Neural progenitor cell (in vitro differentiated cells): ENCODE results near the gene RAB23. TPM values are rescaled to one million over a fixed set of nuclear protein-coding genes. Genes with fewer than 3 reads are reported as not detected.

Experiments
- DNase-seq: peaks from one replicate; pipeline ENCODE4 v3.0.0-alpha.2; 2016; ENCODE audit warnings: low spot score
- H2AFZ ChIP-seq: fragments of 200-600 bp; sonication (generic); replicated peaks from 2 replicates; pipeline ENCODE4 v1.6.1; 2016; ENCODE audit warnings: antibody characterized with exemption
- H3F3A ChIP-seq: fragments of 200-600 bp; sonication (generic); 2 replicates; pipeline ENCODE4 v1.6.1; 2016; ENCODE audit warnings: antibody characterized with exemption, low read depth
- H3K27ac ChIP-seq: fragments of 200-600 bp; sonication (generic); 2 replicates; pipeline ENCODE4 v1.5.1; 2016; ENCODE audit warnings: mild to moderate bottlenecking
- H3K27me3 ChIP-seq: fragments of 200-600 bp; sonication (generic); 2 replicates; pipeline ENCODE4 v1.6.1; 2016; ENCODE audit warnings: mild to moderate bottlenecking, moderate library complexity
- H3K36me3 ChIP-seq: fragments of 200-600 bp; sonication (generic); 2 replicates; pipeline ENCODE4 v1.5.1; 2016
- H3K4me1 ChIP-seq: fragments of 200-600 bp; sonication (generic); 2 replicates; pipeline ENCODE4 v1.6.1; 2016; ENCODE audit warnings: mixed run types
- H3K4me2 ChIP-seq: fragments of 200-600 bp; sonication (generic); 2 replicates; pipeline ENCODE4 v1.6.1; 2016
- H3K4me3 ChIP-seq: fragments of 200-600 bp; sonication (generic); 2 replicates; pipeline ENCODE4 v1.5.1; 2016
- H3K79me2 ChIP-seq: fragments of 200-600 bp; sonication (generic); 2 replicates; pipeline ENCODE4 v1.6.1; 2016; ENCODE audit warnings: low read depth
- H3K9ac ChIP-seq: fragments of 200-600 bp; sonication (generic); 2 replicates; pipeline ENCODE4 v1.6.1; 2016
- H3K9me3 ChIP-seq: fragments of 200-600 bp; sonication (generic); 2 replicates; pipeline ENCODE4 v1.5.1; 2016; ENCODE audit warnings: low read depth
- H4K20me1 ChIP-seq: fragments of 200-600 bp; sonication (generic); 2 replicates; pipeline ENCODE4 v1.6.1; 2016; ENCODE audit warnings: low read depth
- H3K27ac Mint-ChIP-seq: 3 replicates; pipeline ENCODE4 v1.8.0; 2021; ENCODE audit warnings: mixed read lengths
- H3K27me3 Mint-ChIP-seq: 2 replicates; pipeline ENCODE4 v1.8.0; 2022; ENCODE audit warnings: low read depth, mild to moderate bottlenecking, inconsistent platforms, moderate library complexity, mixed read lengths; ENCODE audit not compliant: insufficient read depth
- H3K36me3 Mint-ChIP-seq: 3 replicates; pipeline ENCODE4 v1.8.0; 2021; ENCODE audit warnings: mixed read lengths
- H3K4me1 Mint-ChIP-seq: 3 replicates; pipeline ENCODE4 v1.8.0; 2021; ENCODE audit warnings: mixed read lengths
- H3K4me3 Mint-ChIP-seq: 3 replicates; pipeline ENCODE4 v1.8.0; 2021; ENCODE audit warnings: mild to moderate bottlenecking, moderate library complexity, mixed read lengths
- H3K9me3 Mint-ChIP-seq: 3 replicates; pipeline ENCODE4 v1.8.0; 2020; ENCODE audit warnings: mixed read lengths
- total RNA-seq: library from RNA; depleted of rRNA; stranded (reverse); fragments of >200 nt; gene quantifications from 2 replicates; pipeline ENCODE4 v1.2.3, GENCODE V29; 2015; ENCODE audit warnings: low replicate concordance
- TF ChIP-seq, protein P1 (sequence below): fragments of 200-600 bp; sonication (generic); IDR thresholded peaks from 2 replicates; pipeline ENCODE4 v1.5.1; 2017; ENCODE audit warnings: antibody characterized with exemption, mild to moderate bottlenecking

Gene RAB23
- total RNA-seq, 1 donor from 2014 or later: 43.7 TPM

DNA sequence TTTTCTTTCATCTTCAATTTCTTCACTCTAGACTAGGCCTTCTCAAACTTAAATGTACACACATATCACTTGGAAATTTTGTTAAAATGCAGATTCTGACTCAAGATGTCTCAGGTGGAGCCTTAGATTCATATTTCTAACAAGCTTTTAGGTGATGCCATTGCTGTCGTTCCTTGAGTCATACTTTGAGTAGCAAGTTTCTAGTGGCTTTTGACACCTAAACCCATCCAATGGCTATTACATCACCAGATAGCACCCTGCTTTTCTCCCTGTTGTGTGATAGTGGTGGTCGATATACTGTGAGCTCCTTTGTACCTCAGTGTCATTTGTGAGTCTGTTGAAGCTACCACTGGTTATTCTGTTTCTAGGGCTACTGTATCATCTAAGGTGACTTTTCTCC, 84.8 kb downstream of the RAB23 start:
- no peaks in the 10 kb centered on the region for H3K9me3 Mint-ChIP-seq
- TF ChIP-seq, protein P1, sequence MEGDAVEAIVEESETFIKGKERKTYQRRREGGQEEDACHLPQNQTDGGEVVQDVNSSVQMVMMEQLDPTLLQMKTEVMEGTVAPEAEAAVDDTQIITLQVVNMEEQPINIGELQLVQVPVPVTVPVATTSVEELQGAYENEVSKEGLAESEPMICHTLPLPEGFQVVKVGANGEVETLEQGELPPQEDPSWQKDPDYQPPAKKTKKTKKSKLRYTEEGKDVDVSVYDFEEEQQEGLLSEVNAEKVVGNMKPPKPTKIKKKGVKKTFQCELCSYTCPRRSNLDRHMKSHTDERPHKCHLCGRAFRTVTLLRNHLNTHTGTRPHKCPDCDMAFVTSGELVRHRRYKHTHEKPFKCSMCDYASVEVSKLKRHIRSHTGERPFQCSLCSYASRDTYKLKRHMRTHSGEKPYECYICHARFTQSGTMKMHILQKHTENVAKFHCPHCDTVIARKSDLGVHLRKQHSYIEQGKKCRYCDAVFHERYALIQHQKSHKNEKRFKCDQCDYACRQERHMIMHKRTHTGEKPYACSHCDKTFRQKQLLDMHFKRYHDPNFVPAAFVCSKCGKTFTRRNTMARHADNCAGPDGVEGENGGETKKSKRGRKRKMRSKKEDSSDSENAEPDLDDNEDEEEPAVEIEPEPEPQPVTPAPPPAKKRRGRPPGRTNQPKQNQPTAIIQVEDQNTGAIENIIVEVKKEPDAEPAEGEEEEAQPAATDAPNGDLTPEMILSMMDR: no peak
- no peak overlapping the region for H3K4me3 Mint-ChIP-seq
- H3K4me3 ChIP-seq: no peak overlapping the region
- H3K79me2 ChIP-seq: no peaks in the 10 kb centered on the region
- H3K27me3 Mint-ChIP-seq: no peaks in the 10 kb centered on the region
- no peak overlapping the region for H3K27ac Mint-ChIP-seq
- H3K4me2 ChIP-seq: no peak overlapping the region
- H4K20me1 ChIP-seq: no peaks in the 10 kb centered on the region
- no peaks in the 10 kb centered on the region for H3K4me1 ChIP-seq
- peaks cover 22% of the 10 kb centered on the region for H3K36me3 Mint-ChIP-seq
- no peak for DNase-seq
- H3K4me1 Mint-ChIP-seq: no peaks in the 10 kb centered on the region
- no peaks in the 10 kb centered on the region for H3K27me3 ChIP-seq
- H3K27ac ChIP-seq: no peak overlapping the region
- no peak overlapping the region for H2AFZ ChIP-seq
- H3F3A ChIP-seq: no peaks in the 10 kb centered on the region
- no peaks in the 10 kb centered on the region for H3K9me3 ChIP-seq
- H3K9ac ChIP-seq: no peak overlapping the region
- peaks cover under 1% of the 10 kb centered on the region for H3K36me3 ChIP-seq

Other genes starting within 250 kb of the RAB23 start
- gene KIAA1586, start 175.6 kb downstream of the RAB23 start, total RNA-seq: 45.9 and 88.1 TPM in 2 replicates
- 93.4 and 126 TPM in 2 replicates for gene ZNF451, start 132.1 kb downstream of the RAB23 start, total RNA-seq
- gene BAG2, start 50.0 kb downstream of the RAB23 start, total RNA-seq: 0.84 and 1.5 TPM in 2 replicates
- 52.8 and 81.0 TPM in 2 replicates for gene PRIM2, start 95.3 kb upstream of the RAB23 start, total RNA-seq